ENCODE data around the gene ANKRD30BL. TPM values are rescaled to one million over a fixed set of nuclear protein-coding genes. Genes with fewer than 3 reads are reported as not detected.

ANKRD30BL gene
- not detected in 2 replicates for total RNA-seq

GRCh38 chr2:132161161-132162124 is at the start of gene ANKRD30BL:
TSS of gene ANKRD30BL (minus strand) at chr2:132161952. CDS start at chr2:132161705, 247 bp downstream.

Small RNA genes within 50 kb of the gene (small RNA-seq; reads per million reads assigned to genes)
- not detected for gene RNU6-1132P
